GM10266 (cell line): ENCODE data around the gene CIAO3.
"Not testable (repeated sequence)": the region's sequence is repeated elsewhere in the genome, so short reads cannot be mapped to it uniquely, and the experiment has no call there.

Experiments
- DNase-seq: peaks from one replicate; pipeline ENCODE4 v3.0.0; 2012; ENCODE audit errors: extremely low spot score
- TF ChIP-seq, protein P1 (sequence below): IDR thresholded peaks from 2 replicates; pipeline ENCODE4 v1.5.1; 2012; ENCODE audit warnings: mild to moderate bottlenecking, low read depth; ENCODE audit not compliant: control insufficient read depth, insufficient read depth; ENCODE audit errors: missing control alignments

CIAO3 gene

DNA sequence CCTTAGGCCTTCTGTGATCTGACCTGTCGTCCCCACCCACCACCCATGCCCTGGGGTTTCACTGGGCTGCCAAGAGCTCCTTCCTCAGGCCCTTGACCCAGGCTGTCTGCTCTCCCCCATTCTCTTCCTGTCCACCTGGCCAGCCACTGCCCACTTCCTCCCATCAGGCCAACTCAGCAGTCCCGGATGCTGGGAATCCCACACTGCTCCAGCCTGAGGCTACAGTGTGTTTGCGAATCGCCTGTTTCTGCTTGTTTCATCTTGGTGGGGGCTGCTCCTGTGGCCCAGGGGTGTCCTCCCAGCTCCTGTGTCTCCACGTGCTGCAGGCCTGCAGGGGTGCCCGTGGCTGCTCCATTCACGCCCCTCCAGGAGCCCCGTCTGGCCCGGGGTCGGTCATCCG is 26.7 kb downstream of the CIAO3 start:
- no peak for DNase-seq
- TF ChIP-seq, protein P1, sequence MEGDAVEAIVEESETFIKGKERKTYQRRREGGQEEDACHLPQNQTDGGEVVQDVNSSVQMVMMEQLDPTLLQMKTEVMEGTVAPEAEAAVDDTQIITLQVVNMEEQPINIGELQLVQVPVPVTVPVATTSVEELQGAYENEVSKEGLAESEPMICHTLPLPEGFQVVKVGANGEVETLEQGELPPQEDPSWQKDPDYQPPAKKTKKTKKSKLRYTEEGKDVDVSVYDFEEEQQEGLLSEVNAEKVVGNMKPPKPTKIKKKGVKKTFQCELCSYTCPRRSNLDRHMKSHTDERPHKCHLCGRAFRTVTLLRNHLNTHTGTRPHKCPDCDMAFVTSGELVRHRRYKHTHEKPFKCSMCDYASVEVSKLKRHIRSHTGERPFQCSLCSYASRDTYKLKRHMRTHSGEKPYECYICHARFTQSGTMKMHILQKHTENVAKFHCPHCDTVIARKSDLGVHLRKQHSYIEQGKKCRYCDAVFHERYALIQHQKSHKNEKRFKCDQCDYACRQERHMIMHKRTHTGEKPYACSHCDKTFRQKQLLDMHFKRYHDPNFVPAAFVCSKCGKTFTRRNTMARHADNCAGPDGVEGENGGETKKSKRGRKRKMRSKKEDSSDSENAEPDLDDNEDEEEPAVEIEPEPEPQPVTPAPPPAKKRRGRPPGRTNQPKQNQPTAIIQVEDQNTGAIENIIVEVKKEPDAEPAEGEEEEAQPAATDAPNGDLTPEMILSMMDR, result no peak

DNA sequence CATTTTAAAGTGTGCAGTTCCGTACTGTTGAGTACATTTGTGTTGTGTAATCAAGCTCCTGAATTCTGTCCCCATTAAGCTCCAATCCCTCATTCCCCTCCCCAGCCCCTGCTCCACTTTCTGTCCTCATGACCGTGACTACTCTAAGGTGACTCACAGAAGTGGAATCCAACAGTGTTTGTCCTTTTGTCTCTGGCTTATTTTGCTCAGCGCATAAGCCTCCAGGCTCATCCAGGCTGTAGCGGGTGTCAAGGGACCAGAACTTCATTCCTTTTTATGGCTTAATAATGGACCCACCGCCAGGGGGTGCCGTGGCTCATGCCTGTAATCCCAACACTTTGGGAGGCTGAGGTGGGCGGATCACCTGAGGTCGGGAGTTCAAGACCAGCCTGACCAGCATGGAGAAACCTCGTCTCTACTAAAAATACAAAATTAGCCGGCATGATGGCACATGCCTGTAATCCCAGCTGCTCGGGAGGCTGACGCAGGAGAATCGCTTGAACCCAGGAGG is 28.0 kb downstream of the CIAO3 start:
- TF ChIP-seq, protein P1, result peak; percentile 38
- not testable (repeated sequence) for DNase-seq

DNA sequence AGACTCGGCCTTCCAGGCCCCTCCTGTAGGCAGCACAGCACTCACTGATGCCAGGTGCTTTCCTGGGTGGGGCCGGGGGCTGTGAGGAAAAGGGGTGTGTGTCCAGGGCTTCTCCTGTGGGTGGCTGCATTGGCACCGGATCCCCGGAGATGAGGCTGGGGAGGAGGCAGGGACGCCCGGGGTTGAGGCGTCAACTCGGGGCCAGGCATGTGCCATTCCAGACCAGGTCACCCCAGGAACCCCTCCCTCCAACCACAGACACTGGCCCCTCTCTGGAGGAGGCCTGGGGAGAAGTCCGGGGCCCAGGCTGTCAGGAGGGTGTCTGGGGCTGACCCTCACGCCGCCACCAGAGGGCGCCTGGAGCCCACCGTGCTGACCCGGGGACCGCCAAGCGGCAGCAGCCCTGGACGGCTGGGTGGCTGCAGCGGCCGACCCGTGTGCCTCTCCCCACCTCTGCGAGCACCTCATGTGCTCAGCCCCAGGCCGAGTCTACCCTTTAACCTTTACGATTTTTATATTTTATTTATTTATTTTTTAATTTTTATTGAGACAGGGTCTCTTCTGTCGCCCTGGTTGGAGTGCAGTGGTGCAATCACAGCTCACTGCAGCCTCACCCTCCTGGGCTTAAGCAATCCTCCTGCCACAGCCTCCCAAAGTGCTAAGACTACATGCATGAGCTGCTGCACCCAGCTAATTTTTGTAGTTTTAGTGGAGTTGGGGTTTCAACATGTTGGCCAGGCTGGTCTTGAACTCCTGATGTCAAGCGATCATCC is 29.1 kb downstream of the CIAO3 start:
- DNase-seq, result peak; percentile 95
- TF ChIP-seq, protein P1, result peak; percentile 95

DNA sequence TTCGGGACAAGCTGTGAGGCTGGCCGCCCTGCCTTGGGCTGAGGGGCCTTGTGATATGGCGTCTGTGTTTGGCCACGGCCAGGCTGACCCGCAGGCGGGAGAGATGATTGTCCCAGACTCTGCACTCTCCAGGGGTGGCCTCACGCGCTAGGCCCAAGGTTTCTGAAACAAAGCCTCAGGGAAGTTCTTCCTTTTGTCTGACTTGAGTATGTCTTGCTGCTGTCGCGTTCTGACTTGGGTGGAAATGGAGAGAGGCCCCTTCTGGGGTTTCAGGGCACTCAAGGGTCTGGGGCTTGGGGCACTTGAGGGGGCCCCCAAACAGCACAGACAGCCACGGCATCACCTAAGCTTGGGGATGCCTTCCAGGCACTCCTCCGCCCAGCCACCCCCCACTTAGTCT is 29.7 kb downstream of the CIAO3 start:
- no peak for DNase-seq
- TF ChIP-seq, protein P1, result no peak

DNA sequence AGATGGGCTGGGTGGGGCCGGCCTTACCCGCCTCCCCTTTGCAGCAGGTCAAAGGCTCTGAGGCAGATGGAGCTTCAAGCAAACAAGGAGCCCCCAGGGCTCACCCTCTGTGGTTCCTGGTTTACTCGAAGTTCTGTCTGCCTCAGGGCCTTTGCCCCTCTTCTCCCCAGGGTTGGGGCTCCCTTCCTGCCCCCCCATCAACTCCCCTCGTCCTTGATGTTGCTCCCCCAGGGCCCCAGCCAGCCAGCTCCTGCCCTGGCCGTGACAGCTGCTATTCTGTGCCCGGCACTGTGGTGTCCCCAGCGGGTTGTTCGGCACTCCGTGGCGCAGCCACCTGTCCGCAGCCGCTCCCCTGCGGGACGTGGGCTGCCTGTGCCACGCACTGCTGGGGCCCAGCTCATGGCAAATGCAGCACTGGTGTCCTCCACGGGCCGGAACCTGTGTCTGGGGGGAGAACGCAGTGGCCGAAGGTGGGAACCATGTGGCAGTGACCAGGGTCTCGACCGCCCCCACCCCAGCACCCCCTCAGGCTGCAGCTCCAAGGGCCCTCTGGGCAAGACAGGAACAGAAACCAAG is 30.2 kb downstream of the CIAO3 start:
- DNase-seq, result no peak
- TF ChIP-seq, protein P1, result no peak

DNA sequence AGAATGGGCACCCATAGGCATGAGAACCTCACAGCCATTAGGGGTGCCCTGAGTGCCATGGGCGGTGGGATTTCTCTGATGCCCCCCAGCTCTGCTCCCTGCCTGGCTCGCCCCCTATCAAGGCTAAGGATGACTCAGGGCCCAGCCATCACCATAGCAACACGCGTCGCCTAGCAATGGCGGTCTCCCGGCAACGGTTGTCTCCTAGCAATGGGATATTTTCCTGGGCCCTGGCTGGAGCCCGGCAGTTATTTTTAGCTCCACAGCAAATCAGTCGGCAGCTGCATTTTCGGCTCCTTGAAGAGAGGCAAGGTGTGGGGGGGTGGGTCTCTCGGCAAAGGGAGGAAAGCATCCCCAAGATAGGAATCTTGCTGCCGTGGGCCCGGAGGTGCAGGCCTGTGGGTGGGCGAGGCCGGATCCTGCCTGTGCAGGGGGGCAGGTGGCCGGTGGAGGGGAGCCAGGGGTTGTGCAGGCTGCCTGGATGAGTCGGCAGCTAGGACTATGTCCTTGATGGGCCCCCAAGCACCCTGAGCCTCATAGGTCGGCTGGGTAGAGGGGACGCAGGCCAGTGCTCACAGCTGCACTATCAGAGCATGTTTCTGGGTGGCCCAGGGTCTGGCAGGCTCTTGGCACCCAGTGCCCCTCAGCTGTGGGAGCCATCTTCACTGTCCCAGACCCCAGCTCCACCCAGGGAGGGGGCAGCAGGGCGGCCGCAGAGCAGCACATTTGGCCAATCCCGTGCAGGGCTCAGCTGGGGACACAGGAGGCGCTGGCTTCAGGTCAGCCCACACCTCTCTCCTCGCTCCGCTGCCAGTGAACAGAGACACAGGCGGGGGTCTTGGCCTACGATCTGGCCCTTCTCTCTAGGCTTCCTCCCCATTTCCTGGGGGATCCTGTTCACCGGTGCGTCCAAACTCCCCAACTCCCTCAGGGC is 31.0 kb downstream of the CIAO3 start:
- no peak for DNase-seq
- TF ChIP-seq, protein P1, result no peak

DNA sequence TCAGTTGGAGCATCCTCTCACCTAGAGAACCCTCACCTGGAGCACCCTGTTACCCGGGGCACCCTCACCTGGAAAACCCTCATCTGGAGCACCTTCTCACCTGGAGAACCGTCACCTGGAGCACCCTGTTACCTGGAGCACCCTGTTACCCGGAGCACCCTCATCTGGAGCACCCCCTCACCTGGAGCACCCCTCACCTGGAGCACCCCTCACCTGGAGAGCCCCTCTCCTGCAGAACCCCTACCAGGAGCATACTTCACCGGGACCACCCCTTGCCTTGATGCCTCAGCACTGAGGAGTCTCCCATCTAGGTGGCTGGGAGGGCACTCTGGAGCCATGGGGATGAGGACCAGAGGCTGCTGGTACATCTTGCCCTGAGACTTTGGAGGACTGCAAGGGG is 31.8 kb downstream of the CIAO3 start:
- DNase-seq, result no peak
- TF ChIP-seq, protein P1, result no peak
